Measurements from ENCODE around the gene PPP3CA. TPM values are rescaled to one million over a fixed set of nuclear protein-coding genes. Genes with fewer than 3 reads are reported as not detected.
"Not testable (repeated sequence)": the region's sequence is repeated elsewhere in the genome, so short reads cannot be mapped to it uniquely, and the experiment has no call there.

PPP3CA gene
- total RNA-seq, 1 donor from 2014 or later: 48.0 TPM

- no peaks in the 10 kb centered on the region for H3K9me3 ChIP-seq
- H3K27me3 ChIP-seq: no peaks in the 10 kb centered on the region
- ATAC-seq (no peak), DNase-seq (no peak)
- H3K27ac ChIP-seq: no peak overlapping the region
- no peaks in the 10 kb centered on the region for H3K36me3 ChIP-seq
- H3K4me1 ChIP-seq: peaks cover 10% of the 10 kb centered on the region
- intact Hi-C loops (cut with DNase I): no loop called here
- H3K4me3 ChIP-seq: no peak overlapping the region
- no peak for TF ChIP-seq CTCF (IDR thresholded peaks at IDR 0.05)
Observed at GRCh38 chr4:101135371-101136010, 211.8 kb downstream of the PPP3CA start.

- ATAC-seq; H3K27me3 ChIP-seq; H3K4me3 ChIP-seq; H3K36me3 ChIP-seq; H3K4me1 ChIP-seq; H3K9me3 ChIP-seq; DNase-seq; H3K27ac ChIP-seq; intact Hi-C loops (cut with DNase I): not testable (repeated sequence)
Observed at GRCh38 chr4:101131058-101131457, 216.3 kb downstream of the PPP3CA start.

- H3K27me3 ChIP-seq; H3K9me3 ChIP-seq; intact Hi-C loops (cut with DNase I); H3K4me1 ChIP-seq; H3K27ac ChIP-seq; H3K36me3 ChIP-seq; DNase-seq; H3K4me3 ChIP-seq; ATAC-seq: not testable (repeated sequence)
Observed at GRCh38 chr4:101128898-101129297, 218.4 kb downstream of the PPP3CA start.

- no peaks in the 10 kb centered on the region for H3K4me1 ChIP-seq
- peak; percentile 60 for DNase-seq
Observed at GRCh38 chr4:101128473-101128872, 218.9 kb downstream of the PPP3CA start.

GRCh38 chr4:101127176-101127790 is 220.0 kb downstream of the PPP3CA start:
- intact Hi-C loops (cut with DNase I): no loop called here
- Histone ChIP-seq H3K9me3 (no peaks in the 10 kb centered on the region), H3K4me1 (no peaks in the 10 kb centered on the region), H3K27ac (no peak overlapping the region), H3K27me3 (no peaks in the 10 kb centered on the region), H3K36me3 (no peaks in the 10 kb centered on the region), H3K4me3 (no peak overlapping the region)
- DNase-seq (no peak), ATAC-seq (no peak)
- no peak for TF ChIP-seq CTCF (IDR thresholded peaks at IDR 0.05)

More at GRCh38 chr4:101128473-101128872, 218.9 kb downstream of the PPP3CA start:
- H3K9me3 ChIP-seq: no peaks in the 10 kb centered on the region
- no peaks in the 10 kb centered on the region for H3K27me3 ChIP-seq
- no peak overlapping the region for H3K4me3 ChIP-seq
- intact Hi-C loops (cut with DNase I): no loop called here
- no peaks in the 10 kb centered on the region for H3K36me3 ChIP-seq
- H3K27ac ChIP-seq: no peak overlapping the region
- peak; percentile 25 for ATAC-seq
- no peak for TF ChIP-seq CTCF (IDR thresholded peaks at IDR 0.05)

- TF ChIP-seq CTCF (IDR thresholded peaks at IDR 0.05): no peak
- intact Hi-C loops (cut with DNase I): no loop called here
- no peak overlapping the region for H3K27ac ChIP-seq
- H3K4me1 ChIP-seq: no peaks in the 10 kb centered on the region
- no peak for ATAC-seq
- H3K4me3 ChIP-seq: no peak overlapping the region
- no peaks in the 10 kb centered on the region for H3K36me3 ChIP-seq
- H3K9me3 ChIP-seq: no peaks in the 10 kb centered on the region
- no peaks in the 10 kb centered on the region for H3K27me3 ChIP-seq
- no peak for DNase-seq
Observed at GRCh38 chr4:101126059-101126458, 221.3 kb downstream of the PPP3CA start.
